ENCODE data around the gene CCDC40. TPM values are rescaled to one million over a fixed set of nuclear protein-coding genes. Genes with fewer than 3 reads are reported as not detected.

The CCDC40 gene
- total RNA-seq, 1 experiment from 2014 or later = 7.5 TPM

DNA sequence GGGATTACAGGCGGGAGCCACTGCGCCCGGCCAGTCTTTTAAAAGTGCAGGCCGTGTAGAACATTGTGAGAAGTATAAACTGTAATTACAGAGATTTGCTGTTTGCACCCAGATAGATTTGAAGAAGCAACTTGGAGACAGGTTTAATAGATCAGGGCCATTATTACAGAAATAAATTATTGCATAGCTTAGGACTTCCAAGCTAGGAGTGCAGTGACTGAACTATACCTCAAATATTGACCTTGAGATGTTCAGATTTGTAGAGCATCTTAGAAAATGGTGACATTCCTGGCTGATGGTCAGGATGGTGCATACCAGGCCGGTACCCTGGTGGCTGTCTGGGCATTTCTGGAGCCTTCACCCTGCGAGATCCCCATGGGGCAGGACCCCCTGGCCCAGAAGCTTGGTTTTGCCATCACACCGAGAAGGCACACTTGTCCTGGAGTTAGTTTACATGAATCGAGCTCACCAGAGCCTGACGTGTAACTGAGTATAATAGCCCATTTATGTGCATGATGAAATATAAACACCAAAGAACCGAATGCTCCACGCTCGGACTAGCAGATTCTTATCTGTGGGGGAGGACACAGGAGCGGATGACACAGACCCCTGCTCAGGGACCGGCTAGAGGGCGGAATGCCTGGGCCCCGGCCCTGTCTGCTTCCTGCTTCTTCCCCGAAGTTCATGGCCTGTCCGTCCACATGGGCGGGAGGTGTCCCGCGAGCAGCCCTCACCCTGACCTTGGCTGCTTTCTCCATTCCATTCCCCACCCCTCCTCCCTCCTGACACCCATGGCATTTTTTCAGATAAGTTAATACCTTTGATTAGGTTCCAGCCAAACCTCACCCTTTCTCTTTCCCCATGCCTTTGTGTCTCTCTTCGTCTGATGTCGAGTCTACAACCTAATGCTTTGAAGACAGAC, 32.1 kb downstream of the CCDC40 start:
- DNase-seq (peak; percentile 16), ATAC-seq (no peak)
- POLR2A ChIA-PET (ENCODE audit: unreplicated experiment) = interaction anchor here (0.6 kb wide), 1 partner anchor 1154 kb away, joined by 4 read pairs; no protein-coding TSS in a partner anchor
- BruUV-seq (replicated peaks) = no TSS peak
- Histone ChIP-seq H4K20me1 (ENCODE audit: low read length) (no peaks in the 10 kb centered on the region), H2AFZ (ENCODE audit: low read length) (no peak overlapping the region), H3K27me3 (ENCODE audit: low read length) (no peaks in the 10 kb centered on the region), H3K4me3 (ENCODE audit: low read length) (no peak overlapping the region), H3K36me3 (ENCODE audit: low read depth, low read length) (no peaks in the 10 kb centered on the region), H3K9ac (ENCODE audit: low read length) (no peak overlapping the region), H3F3A (ENCODE audit: low read length, unreplicated experiment) (no peaks in the 10 kb centered on the region), H3K9me2 (replicated peaks; ENCODE audit: low read length) (no peaks in the 10 kb centered on the region), H3K79me2 (ENCODE audit: low read length) (no peaks in the 10 kb centered on the region), H3K9me3 (ENCODE audit: low read length) (no peaks in the 10 kb centered on the region), H3K27ac (ENCODE audit: low read length) (no peak overlapping the region), H3K4me1 (ENCODE audit: insufficient read depth, low read length) (peaks cover 22% of the 10 kb centered on the region; the same call in 1 of the 2 replicates), H3K4me2 (ENCODE audit: low read length) (no peak overlapping the region)
- no peak for TF ChIP-seq EZH2 (IDR thresholded peaks at IDR 0.05; ENCODE audit: low read length, unreplicated experiment)
- no peak for TF ChIP-seq CTCF (conservative IDR thresholded peaks at IDR 0.05; ENCODE audit: low read depth, low read length)
- TF ChIP-seq EZH2phosphoT487 (IDR thresholded peaks at IDR 0.05; ENCODE audit: borderline replicate concordance, low read length) = no peak
- intact Hi-C loops (cut with micrococcal nuclease) = no loop called here
- CTCF ChIA-PET = interaction anchor here (1.0 kb wide), 1 partner anchor 33 kb away, joined by 3 read pairs; the partner anchor contains the start of gene GAA

- H3K9me3 ChIP-seq (ENCODE audit: low read length) = no peaks in the 10 kb centered on the region
- H3K9me2 ChIP-seq (replicated peaks; ENCODE audit: low read length) = no peaks in the 10 kb centered on the region
- ChIA-PET POLR2A (ENCODE audit: unreplicated experiment) (no interaction called here), CTCF (no interaction called here)
- H3F3A ChIP-seq (ENCODE audit: low read length, unreplicated experiment) = no peaks in the 10 kb centered on the region
- no peaks in the 10 kb centered on the region for H4K20me1 ChIP-seq (ENCODE audit: low read length)
- no peak overlapping the region for H3K4me3 ChIP-seq (ENCODE audit: low read length)
- H3K4me1 ChIP-seq (ENCODE audit: insufficient read depth, low read length) = peaks cover 13% of the 10 kb centered on the region; the same call in 1 of the 2 replicates
- no peak overlapping the region for H3K27ac ChIP-seq (ENCODE audit: low read length)
- no peak for DNase-seq
- peak overlapping the region; percentile 56 for H3K4me2 ChIP-seq (ENCODE audit: low read length)
- no peak for TF ChIP-seq EZH2 (IDR thresholded peaks at IDR 0.05; ENCODE audit: low read length, unreplicated experiment)
- TF ChIP-seq CTCF (conservative IDR thresholded peaks at IDR 0.05; ENCODE audit: low read depth, low read length) = no peak
- TF ChIP-seq EZH2phosphoT487 (IDR thresholded peaks at IDR 0.05; ENCODE audit: borderline replicate concordance, low read length) = no peak
- H3K9ac ChIP-seq (ENCODE audit: low read length) = no peak overlapping the region
- H3K36me3 ChIP-seq (ENCODE audit: low read depth, low read length) = no peaks in the 10 kb centered on the region
- H3K79me2 ChIP-seq (ENCODE audit: low read length) = no peaks in the 10 kb centered on the region
- peak overlapping the region; percentile 78 for H2AFZ ChIP-seq (ENCODE audit: low read length)
- BruUV-seq (replicated peaks) = no TSS peak
- ATAC-seq = no peak; the same call in 1 of the 2 replicates
- no peaks in the 10 kb centered on the region for H3K27me3 ChIP-seq (ENCODE audit: low read length)
- intact Hi-C loops (cut with micrococcal nuclease) = no loop called here
Measured at GRCh38 chr17:80070375-80071115, 34.1 kb downstream of the CCDC40 start.
